Activated T-cell treated with anti-CD3 and anti-CD28 coated beads for 4 hours (primary cell): ENCODE measurements around the gene ADAM20.
"Not testable (repeated sequence)": the region's sequence is repeated elsewhere in the genome, so short reads cannot be mapped to it uniquely, and the experiment has no call there.

Source experiments
- DNase-seq: peaks from one replicate; pipeline ENCODE4 v3.0.0-alpha.2; 2020

The ADAM20 gene

DNA sequence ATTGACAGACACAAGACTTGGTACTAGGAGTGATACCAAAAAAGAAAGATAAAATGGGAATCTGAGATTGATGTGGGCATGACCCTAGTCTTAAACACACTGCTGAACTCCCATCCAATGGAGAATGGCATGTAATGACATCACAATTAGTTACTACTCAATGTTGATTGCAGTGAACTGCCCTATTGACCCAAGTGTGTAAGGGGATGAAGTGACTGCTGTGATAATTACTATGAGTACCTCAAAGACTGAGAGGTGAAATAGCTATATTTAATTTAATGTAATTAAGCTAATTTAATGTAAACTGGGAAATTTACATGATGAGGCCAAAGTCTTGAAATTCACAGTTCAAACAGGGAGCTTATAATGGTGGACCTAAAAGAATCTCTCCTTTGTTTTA lies at the start of gene ADAM20:
TSS of gene ADAM20 (minus strand) at position 101 of the 400 bp plus-strand sequence. CDS start 10,247 bp downstream, outside the sequence.
- DNase-seq = no peak

GRCh38 chr14:70576891-70577290 lies 42.1 kb upstream of the ADAM20 start:
- no peak for DNase-seq

DNA sequence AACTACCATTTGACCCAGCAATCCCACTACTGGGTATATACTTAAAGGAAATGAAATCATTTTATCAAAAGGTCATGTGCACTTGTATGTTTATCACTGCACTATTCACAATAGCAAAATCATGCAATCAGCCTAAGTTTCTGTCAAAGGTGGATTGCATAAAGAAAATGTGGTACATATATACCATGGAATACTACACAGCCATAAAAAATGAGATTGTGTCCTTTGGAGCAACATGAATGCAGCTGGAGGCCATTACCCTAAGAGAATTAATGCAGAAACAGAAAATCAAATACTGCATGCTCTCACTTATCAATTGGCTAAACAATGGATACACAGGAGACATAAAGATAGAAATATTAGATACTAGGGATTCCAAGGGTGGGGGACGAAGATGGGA lies 38.2 kb upstream of the ADAM20 start:
- no peak for DNase-seq

- DNase-seq = no peak
These were observed 36.3 kb upstream of the ADAM20 start for GRCh38 chr14:70571139-70571538.

DNA sequence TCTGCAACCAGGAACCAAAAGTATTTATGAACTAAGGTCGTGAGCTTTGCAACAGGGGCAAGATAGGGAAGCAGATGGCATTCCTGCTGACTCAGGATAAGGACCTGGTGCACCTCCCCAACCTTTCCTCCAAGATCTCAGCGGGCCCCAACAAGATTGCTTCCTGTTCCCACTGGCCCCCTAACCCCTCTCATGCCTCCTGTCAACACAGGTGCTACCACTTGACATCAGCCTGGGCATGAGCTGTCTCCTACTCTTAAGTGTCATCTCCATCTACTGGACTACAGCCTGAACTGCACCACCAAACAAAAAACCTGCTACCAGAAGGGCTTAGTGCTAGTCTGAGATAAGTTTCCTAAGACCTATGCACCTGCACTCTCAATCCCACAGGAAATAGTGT lies 33.0 kb upstream of the ADAM20 start:
- DNase-seq = no peak

DNA sequence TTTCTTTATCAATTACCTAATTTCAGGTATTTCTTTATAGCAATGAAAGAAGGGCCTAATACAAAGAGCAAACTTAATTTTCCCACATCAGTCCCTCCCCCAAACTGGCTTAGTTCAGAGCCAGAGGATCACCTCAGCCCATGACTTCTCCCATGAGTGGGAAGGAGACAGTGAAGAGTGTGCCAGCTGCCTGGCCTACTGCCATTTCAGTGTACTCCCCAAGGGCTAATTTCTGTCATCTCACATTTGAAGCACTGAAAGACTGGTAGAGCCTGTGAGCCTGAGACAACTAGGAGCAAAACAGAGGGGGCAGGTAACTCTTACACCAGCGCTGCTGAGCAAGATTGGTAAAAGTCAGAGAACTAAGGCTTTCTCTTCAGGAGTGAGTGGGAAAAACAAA lies 29.1 kb upstream of the ADAM20 start:
- DNase-seq = no peak

GRCh38 chr14:70563417-70563816 lies 28.6 kb upstream of the ADAM20 start:
- no peak for DNase-seq

DNA sequence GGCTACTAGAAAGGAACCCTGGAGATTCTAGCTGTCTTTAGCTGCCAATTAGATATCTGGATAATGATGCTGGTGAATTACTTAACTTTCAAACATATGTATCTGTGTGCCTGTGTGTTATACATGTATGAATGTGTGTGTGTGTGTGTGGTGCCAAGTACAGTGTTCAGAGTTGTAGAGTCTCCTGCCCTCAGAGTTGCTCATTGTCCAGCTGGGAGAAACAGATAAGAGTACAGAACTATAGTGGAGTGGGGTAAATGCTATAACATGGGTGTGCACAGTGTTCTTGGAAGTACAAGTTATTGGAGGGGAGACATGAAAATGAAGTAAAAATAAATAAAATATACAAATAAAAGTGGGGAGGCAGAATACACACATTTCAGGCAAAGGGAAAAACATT lies 23.6 kb upstream of the ADAM20 start:
- no peak for DNase-seq

- no peak for DNase-seq
These were observed 21.1 kb upstream of the ADAM20 start for GRCh38 chr14:70555890-70556289.

- no peak for DNase-seq
These were observed 3.3 kb upstream of the ADAM20 start for GRCh38 chr14:70538087-70538486.

DNA sequence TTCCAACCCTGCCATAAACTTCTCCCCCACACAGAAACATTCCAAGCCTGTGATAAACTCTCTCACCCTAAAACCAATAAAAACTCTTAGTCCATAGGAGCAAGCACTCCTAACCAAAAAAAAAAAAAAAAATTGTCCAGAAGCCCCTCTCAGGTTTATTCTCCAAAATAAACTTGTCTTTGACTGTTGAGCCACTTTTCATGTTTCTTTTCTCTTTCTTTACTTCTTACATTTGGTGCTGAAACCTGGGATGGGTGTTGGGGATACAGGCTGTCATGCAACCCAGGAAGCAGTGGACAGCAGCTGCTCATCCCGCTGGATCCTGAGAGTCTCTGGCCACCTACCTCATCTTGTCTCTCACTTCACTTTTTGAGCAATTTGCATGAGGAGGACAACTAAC lies 2.0 kb upstream of the ADAM20 start:
- no peak for DNase-seq

DNA sequence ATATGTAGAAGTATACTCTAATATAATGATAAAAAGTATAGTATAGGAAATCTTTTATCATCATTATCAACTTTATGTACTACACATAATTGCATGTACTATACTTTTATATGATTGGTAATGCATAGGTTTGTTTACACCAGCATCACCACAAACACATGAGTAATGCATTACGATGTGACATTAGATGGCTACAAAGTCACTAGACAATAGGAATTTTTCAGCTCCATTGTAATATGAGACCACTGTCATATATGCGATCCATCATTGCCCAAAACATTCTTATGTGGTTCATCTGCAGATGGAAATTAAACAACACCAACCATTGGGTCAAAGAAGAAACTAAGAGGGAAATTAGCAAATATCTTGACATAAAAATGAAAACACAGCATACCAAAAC lies 4.4 kb downstream of the ADAM20 start:
- DNase-seq = no peak

DNA sequence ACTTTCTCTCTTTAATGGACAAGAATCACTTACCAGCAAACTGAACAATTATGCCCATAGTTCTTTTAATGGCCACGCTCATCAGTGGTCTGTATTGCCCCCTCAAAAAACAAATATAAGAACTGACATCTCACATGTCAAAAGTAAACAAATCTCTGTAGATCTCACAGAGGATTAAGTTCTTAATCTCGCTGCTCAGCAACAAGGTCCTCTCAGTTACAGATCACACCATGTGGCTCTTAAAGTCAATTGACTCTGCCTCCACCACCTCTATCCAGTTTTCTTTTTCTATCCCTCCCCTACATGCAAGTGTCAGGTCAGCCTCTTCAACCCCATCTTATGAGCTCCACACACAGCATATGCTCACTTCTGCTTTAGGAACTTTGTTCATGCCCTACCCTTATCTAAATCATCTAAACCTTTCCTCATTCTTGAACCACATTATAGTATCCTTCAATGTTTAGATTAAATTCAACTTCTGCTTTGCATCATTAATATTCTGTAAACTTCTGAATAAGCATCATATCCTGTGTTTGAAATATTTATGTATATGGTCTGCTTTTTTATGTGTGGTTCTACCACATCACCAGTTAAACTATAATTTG lies 7.2 kb downstream of the ADAM20 start:
- no peak for DNase-seq

GRCh38 chr14:70525691-70526090 lies 9.1 kb downstream of the ADAM20 start:
- DNase-seq = no peak

GRCh38 chr14:70515811-70516210 lies 19.0 kb downstream of the ADAM20 start:
- no peak for DNase-seq

DNA sequence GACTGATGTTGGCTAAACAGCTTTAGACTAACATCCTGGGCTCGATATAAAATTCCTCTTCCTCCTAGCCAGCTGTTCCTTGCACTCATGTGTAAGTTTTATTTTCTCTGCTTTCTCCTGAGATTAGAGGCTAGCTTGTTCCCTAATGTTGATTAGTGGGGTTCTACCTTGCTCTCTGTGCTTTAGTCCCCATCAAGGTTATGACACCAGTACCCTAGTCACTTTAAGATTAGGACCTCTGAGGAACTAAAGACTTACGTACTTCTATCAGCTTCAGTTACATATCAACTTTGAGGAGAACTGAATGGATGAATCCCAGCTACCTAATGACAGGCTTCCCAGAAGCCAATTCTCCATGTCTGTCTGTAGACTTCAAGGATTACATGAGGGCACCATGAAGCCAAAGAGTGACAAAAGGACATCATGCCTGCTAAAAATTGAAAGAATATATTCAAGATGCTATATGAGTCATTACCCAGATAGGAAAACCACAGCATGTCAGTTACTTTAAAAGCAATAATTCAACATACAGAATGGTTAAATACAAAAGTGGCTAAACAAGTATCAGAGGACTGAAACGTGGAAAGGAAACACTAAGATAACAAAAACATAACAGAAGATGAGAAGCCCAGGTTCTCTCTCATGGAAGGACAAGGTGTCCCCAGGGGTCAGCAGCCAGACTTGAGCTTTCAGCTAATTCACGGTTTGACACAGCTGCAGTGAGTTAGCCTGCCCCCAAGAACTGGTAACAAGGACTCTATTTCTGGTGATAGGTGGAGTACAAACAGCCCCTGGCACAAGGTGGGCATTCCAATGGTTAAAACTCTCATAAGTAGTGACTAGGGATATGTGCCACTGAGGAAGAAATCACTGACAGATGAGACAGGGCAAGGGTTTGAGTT lies 20.4 kb downstream of the ADAM20 start:
- DNase-seq = no peak

GRCh38 chr14:70498191-70498590 lies 36.6 kb downstream of the ADAM20 start:
- DNase-seq = no peak

DNA sequence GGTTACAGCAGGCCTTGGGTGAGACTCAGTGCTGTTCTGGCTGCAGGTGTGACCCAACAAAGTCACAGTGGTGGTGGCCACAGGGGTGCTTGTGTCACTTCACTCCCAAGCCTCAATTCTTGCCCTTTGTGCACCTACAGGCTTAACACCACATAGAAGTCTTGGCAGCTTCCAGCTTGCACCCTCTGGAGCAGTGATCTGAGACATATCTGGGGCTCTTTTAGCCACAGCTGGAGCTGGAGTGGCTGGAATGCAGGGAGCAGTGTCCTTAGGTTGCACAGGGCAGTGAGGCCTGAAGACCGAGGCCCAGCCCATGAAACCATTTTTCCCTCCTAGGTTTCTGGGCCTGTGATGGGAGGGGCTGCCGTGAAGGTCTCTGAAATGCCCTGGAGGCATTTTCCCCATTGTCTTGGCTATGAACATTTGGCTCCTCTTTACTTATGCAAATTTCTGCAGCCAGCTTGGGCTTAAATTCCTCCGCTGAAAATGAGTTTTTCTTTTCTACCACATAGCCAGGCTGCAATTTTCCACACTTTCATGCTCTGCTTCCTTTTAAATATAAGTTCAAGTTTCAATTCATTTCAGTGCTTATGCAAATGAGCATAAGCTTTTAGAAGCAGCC lies 45.1 kb downstream of the ADAM20 start:
- no peak for DNase-seq

DNA sequence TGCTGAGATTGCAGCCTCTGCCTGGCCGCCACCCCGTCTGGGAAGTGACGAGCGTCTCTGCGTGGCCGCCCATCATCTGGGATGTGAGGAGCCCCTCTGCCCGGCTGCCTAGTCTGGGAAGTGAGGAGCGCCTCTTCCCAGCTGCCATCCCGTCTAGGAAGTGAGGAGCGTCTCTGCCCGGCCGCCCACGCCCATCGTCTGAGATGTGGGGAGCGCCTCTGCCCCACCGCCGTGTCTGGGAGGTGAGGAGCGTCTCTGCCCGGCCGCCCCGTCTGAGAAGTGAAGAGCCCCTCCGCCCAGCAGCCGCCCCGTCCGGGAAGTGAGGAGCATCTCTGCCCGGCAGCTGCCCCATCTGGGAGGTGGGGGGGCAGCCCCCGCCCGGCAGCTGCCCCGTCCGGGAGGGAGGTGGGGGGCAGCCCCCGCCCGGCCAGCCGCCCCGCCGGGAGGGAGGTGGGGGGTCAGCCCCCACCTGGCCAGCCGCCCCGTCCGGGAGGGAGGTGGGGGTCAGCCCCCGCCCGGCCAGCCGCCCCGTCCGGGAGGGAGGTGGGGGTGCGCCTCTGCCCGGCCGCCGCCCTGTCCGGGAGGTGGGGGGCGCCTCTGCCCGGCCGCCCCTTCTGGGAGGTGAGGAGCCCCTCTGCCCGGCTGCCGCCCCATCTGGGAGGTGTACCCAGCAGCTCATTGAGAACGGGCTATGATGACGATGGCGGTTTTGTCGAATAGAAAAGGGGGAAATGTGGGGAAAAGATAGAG lies 57.3 kb downstream of the ADAM20 start:
- not testable (repeated sequence) for DNase-seq

DNA sequence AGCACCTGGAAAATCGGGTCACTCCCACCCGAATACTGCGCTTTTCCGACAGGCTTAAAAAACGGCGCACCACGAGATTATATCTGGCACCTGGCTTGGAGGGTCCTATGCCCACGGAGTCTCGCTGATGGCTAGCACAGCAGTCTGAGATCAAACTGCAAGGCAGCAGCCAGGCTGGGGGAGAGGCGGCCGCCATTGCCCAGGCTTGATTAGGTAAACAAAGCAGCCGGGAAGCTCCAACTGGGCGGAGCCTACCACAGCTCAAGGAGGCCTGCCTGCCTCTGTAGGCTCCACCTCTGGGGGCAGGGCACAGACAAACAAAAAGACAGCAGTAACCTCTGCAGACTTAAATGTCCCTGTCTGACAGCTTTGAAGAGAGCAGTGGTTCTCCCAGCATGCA lies 59.3 kb downstream of the ADAM20 start:
- not testable (repeated sequence) for DNase-seq

DNA sequence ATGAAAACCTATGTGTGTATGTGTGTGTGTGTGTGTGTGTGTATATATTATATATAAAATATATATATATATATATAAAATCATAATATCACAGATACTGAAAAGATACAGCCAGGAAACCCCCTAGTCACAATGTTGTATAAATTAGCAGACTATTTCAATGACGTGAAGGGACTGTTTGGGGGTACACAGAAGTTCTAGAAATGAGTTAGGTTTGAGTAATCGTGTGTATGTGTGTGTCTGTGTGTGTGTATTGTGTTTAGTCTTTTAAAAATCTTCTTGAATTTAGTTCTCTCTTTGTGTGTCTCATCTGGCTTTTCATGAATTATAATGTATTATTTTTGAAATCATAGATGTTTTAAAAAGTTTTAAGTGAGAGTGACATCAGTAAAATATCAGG lies 61.0 kb downstream of the ADAM20 start:
- DNase-seq = no peak
